Stimulated activated CD4-positive, alpha-beta T cell treated with anti-CD3 and anti-CD28 coated beads, TNF-alpha, amount 100 ng/mL, for 4 hours (primary cell): ENCODE measurements around the gene SCYGR6.
"Not testable (repeated sequence)": the region's sequence is repeated elsewhere in the genome, so short reads cannot be mapped to it uniquely, and the experiment has no call there.

Source experiments
- DNase-seq, 3 experiments: peaks; one replicate each; pipeline ENCODE4 v3.0.0-alpha.2; 2020; ENCODE audit warnings: low read depth in 3 of 3

The SCYGR6 gene, protein sequence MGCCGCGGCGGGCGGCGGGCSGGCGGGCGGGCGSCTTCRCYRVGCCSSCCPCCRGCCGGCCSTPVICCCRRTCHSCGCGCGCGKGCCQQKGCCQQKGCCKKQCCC

DNA sequence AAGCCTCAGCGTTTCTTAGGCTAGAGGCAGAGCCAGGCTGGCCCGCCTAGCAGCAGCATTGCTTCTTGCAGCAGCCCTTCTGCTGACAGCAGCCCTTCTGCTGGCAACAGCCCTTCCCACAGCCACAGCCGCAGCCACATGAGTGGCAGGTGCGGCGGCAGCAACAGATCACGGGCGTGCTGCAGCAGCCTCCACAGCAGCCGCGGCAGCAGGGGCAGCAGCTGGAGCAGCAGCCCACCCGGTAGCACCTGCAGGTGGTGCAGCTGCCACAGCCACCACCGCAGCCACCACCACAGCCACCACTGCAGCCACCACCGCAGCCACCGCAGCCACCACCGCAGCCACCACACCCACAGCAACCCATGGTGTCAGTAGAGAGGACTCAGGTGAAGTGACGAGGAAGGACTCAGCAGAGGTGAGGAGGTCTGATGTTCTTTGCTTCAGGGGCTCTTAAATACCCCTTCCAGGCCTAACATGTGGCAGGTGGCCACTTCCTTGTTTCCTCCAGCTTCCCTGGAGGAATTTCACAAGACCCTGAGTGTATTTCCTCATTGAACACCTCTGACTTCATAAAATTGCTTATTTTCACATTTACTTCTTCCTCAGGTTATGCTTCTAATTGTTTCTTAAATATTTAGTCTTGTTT is at the start of gene SCYGR6:
Gene SCYGR6, minus strand, starts transcription at position 364 of the 646 bp plus-strand sequence. Its CDS starts 0 bp downstream, at position 364.
- no peak for DNase-seq

DNA sequence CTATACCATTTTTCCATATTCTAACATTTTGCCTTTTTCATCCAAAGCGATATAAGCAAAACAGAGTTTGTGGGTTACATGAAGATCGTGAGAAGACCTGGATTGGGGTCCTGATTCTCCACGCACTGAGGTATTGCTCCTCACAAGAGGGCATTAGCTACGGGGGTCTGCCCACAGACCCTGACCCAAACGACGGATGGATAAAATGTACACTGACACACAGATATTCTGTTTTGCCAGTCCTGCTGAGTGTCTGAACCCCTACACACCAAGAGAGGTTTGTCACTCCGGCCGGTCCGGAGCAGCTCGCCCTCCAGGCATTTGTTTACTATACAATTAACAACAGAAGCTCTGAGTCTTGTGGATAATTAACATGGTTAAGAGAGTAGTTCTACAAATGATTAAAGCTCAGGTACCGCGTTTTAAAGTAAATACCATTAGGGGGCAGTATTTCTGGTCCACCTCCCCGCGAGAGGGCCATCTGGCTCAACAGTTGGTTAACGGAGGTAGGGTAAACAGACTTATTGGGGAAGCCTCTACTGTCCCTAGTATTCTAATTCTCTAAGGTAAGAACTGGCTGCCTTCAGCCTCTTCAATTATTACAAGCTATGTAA is 49.6 kb upstream of the SCYGR6 start:
- DNase-seq = no peak

DNA sequence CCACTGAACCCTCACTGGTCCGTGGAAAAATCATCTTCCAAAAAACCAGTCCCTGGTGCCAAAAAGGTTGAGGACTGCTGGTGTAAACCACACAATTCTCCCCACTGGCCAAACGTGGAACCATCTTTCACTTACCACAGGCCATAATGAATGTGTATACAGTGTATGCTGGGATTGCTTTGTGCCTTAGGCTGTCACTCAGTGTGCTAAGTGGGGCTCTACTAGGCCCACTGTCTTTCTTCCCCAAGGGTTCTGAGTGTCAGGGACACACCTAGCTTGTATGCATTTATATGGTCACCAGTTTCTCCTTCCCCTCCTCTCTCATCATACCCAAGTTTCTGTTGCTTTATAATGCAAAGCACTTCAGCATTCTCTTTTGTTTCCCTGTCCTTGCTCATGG is 48.4 kb upstream of the SCYGR6 start:
- no peak for DNase-seq

DNA sequence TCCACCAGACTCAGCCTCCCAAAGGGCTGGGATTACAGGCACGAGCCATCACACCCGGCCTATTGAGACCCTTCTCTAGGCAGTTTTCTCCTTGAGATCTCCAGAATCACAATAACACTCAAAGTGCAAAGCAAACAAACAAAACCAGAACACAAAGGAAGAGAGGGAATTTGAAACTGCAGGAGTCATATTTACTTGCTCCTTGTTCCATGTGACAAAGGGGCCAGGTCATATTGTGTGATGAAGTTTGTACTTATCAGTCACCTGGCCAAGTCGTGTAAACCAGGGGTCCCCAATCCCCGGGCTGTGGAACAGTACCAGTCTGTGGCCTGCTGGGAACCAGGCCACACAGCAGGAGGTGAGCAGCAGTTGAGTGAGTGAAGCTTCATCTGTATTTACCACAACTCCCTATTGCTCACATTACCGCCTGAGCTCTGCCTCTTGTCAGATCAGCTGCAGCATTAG is 47.7 kb upstream of the SCYGR6 start:
- no peak for DNase-seq

DNA sequence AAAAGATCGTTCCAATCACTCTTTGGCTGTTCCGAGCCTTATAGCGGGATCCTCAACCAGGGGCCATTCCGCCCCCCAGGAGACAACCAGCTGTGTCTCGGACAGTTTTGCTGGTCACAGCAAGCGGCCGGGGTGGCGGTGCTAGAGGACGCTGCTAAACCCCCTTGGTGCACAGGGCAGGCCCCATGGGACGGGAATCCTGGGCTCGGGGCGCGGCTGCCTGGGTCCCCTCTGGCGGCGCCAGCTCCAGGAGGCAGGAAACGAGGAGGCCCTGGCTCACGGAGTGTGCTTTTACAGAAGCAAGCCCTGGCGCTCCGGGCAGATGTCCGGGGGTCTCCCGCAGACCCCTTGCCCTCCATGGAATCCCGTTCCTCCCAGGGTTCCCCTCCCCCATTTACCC is 43.3 kb upstream of the SCYGR6 start:
- DNase-seq = no peak

DNA sequence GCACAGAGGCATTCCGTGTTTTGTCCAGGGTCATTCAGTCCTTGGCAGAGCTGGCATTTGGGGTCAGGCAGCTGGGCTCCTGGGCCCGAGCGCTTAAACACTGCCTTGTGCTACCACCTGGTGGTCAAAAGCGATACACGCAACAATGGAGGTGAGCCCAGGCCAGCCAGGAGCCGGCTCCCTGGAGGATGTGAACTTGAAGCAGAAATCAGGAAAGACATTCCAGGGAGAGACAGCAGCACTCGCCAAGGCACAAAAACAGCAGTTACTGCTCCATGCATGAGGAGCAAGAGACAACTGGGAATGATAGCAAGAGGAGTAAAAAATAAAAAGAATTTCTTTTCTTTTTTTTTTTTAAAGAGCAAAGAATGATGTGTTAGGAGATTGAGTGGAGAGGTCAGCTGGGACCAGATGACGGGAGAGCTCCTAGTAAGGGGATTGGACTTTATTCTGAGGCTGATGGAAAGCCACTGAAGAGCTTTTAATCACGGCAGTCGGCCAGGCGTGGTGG is 41.9 kb upstream of the SCYGR6 start:
- peak; percentile 32 to 42 (median 37) for DNase-seq

DNA sequence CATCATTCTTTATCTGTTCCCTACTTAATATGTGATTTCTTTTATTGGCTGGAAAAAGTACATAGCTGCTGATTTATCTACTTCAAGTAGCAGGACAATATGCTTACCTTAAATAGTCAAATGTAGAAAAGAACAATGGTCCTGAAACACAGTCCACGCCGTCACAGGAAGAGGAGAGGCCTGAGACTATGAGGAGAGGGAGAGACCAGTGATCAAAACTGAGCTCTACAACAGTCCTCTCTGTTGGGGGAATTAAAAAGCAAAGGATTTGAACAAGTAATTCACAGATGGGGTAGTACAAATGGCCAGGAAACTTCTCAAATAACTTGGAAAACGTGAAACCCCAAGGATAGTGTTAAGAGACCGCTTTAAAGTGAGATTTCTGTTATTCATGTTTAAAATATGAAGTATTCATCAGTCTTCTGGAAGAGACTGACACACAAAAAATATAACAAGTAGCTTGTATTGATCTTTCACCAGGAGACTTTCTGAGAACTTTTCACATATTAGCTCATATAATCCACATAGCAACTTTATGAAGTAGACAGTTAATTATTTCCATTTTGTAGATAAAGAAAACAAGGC is 41.3 kb upstream of the SCYGR6 start:
- no peak for DNase-seq

DNA sequence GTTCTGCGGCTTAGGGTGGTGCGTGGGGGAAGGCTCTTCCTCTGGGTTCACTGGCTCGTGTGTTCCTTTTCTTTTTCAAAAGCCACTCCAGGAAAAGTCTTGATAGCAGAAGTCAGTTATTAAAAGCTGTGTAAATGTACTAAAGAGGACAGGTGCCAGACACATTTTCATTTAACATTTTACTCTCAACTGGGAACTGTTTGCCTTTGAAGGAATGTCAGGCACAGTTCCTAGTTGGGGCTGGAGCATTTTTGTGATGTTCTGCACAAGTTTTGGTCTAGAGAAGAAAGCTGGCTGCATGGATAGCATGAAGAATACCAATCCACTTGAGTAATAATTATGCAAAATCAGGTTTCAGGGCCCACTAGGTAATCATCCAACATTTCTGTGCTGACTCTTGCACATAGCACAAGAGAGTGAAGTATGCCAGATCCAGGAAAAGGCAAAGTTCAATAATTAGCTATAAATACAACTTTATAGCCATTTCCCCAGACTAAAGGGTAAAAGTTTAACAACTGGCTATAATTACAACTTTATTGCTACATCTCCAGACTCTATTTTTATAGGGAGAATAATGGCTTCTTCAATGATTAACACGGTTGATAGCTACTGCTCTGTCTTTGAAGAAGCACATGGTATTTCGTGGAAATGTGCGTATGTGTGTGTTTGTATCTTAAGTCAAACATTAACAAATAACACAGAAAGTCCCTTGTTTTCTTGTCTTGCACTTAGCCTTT is 37.4 kb upstream of the SCYGR6 start:
- no peak for DNase-seq

DNA sequence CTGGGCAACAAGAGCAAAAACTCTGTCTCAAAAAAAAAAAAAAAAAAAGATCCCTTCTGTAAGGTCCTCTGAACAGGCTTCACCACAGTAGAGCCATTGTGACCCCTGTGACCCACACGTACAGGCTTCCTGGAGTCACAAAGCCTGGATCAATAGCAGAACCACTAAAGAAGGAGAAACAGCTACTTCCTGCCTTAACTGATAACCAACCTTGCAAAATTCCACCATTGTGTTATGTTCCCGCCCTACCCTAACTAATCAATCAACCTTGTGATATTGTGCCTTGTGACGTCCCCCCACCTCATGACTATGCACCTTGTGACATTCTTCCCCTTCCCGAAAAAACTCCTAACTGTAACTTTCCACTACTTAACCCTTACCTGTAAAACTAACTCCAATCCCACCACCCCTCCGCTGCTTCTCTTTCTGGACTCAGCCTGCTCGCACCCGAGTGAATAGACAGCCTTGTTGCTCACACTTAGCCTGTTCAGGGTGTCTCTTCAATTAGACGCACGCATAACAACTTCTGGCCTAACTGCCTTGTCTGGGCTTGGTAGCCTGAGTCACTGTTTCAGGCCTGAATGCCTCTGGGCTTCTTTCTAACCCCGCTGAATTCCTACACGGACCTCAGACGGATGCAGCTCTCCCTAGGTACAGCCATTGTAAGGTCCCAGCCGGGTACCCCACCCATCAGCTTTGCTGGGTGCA is 35.0 kb upstream of the SCYGR6 start:
- DNase-seq = no peak

DNA sequence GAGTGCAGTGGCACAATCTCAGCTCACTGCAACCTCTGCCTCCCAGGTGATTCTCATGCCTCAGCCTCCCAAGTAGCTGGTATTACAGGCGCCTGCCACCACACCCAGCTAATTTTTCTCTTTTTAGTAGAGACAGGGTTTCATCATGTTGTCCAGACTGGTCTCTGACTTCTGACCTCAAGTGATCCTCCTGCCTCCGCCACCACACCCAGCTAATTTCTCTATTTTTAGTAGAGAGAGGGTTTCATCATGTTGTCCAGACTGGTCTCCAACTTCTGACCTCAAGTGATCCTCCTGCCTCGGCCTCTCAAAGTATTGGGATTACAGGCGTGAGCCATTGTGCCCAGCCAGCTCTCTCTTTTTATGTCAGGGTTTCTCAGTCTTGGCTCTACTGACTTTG is 31.7 kb upstream of the SCYGR6 start:
- not testable (repeated sequence) for DNase-seq

DNA sequence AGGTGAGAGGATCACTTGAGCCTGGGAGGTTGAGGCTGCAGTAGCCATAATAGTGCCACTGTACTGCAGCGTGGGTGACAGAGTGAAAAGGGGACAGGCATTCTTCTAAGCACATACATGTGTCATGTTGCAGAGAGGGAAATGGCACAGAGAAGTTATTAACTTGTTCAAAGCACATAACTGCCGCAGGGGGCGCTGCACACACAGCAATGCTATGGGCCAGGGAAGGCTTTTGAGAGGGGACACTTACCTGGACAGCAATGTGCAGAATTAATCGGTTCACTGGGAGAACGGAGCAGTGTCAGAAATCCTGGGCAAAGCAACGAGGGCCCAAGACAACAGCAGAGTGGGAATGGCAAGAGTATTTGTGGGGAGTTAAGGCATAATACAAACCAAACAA is 23.5 kb upstream of the SCYGR6 start:
- no peak for DNase-seq

DNA sequence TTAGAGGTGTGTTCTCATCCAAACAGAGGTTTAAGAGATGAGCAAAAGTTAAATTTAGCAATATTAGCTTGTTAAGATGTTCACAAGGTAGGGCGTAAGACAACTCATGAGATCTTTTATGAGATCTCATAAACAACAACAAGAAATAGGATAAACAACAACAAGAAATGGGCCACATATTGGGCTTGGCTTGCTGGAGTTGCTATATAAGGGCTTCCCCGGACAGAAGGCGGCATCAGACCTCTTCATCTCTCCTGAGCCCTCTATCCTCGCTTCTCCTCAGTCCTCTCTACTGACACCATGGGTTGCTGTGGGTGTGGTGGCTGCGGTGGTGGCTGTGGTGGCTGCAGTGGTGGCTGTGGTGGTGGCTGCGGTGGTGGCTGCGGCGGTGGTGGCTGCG is 21.0 kb upstream of the SCYGR6 start, which contains the start of gene SCYGR8:
Gene SCYGR8, plus strand, starts transcription at position 301 of the 400 bp plus-strand sequence. Its CDS starts 0 bp downstream, at position 301.
- DNase-seq = no peak

DNA sequence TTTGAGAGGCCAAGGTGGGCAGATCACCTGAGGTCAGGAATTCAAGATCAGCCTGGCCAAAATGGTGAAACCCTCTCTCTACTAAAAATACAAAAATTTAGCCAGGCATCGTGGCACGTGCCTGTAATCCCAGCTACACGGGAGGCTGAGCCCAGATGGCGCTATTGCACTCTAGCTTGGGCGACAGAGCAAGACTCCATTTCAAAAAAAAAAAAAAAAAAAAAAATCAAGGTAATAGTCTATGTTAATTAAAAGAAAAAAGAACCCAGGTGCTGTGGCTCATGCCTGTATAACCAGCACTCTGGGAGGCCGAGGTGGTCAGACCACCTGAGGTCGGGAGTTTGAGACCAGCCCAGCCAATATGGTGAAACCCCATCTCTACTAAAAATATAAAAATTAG is 16.1 kb upstream of the SCYGR6 start:
- not testable (repeated sequence) for DNase-seq

DNA sequence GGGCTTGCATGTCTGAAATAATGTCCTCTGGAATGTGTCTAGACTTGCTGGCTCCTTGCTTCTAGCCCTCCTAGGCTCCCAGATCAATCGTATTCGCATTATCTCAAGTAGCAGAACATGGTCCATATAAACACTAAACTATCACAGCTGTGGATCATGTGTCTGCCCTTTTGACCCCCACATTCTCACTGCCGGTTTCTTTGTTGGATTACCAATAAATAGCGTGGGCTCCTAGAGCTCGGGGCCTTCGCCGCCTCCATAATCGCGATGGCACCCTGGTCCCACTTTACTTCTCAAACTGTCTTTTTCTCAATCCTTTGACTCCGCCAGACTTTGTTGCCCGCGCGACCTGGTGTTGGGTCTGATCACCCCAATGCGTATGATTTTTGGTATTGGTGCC is 14.8 kb upstream of the SCYGR6 start:
- DNase-seq = no peak

DNA sequence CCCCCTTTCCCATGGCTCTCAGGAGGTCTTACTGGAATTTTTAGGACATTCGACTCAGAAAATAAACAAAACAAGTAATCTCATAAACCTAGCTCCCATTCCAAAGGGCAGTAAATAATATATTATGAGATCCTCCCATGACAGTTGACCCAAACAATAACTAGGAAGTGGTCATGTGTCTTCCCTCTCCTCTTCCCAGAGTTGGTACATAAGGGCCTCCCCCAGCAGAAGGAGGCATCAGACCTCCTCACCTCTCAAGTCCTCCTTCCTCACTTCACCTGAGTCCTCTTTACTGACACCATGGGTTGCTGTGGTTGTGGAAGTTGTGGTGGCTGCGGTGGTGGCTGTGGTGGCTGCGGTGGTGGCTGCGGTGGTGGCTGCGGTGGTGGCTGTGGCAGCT is 3.5 kb upstream of the SCYGR6 start, which contains the start of gene SCYGR7:
Gene SCYGR7, plus strand, starts transcription at position 301 of the 400 bp plus-strand sequence. Its CDS starts 0 bp downstream, at position 301.
- no peak for DNase-seq

DNA sequence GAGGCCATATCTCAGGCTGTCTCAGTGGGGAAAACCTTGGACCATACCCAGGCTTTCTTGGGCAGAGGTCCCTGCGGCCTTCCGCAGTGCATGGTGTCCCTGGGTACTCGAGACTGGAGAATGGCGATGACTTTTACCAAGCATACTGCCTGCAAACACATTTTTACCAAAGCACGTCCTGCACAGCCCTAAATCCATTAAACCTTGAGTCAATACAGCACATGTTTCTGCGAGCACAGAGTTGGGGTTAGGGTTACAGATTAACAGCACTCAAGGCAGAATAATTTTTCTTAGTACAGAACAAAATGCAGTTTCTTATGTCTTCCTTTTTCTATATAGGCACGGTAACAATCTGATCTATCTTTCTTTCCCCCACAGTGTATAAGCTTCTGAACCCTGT is 1.7 kb downstream of the SCYGR6 start:
- not testable (repeated sequence) for DNase-seq

DNA sequence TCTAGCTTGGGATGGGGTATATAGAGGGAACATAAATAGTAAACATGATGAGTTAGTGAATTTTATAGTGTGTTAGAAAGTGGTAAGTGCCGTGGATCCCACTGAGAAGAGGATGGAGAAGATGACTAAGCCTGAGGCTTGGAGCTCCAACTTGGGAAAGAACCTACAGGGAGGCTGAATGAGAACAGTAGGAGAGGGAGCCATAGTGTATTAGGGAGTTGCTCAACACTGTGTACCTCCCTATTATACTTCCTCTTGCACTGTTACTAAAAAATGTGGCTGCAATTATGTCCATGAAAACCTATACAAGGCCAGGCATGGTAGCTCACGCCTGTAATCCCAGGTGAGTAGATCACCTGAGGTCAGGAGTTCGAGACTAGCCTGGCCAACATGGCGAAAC is 3.9 kb downstream of the SCYGR6 start:
- no peak for DNase-seq

DNA sequence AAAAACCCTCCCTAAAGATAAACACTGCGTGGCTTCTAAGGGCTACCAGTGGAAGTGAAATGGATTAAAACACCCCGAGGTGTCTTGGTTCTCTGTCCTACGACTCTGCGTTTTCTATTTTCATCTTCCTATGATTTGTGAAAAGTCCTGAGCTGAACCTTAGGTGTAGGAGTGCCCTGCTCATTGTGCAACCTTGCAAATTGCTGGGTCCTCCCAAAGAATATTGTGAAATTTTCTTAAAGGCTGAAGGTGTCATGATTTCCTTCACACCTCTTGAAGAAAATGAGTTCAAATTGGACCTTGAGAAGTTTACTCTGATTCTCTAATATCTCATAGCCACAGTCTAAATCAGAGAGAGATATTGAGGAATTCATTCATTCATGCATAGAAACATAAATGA is 4.9 kb downstream of the SCYGR6 start:
- no peak for DNase-seq

DNA sequence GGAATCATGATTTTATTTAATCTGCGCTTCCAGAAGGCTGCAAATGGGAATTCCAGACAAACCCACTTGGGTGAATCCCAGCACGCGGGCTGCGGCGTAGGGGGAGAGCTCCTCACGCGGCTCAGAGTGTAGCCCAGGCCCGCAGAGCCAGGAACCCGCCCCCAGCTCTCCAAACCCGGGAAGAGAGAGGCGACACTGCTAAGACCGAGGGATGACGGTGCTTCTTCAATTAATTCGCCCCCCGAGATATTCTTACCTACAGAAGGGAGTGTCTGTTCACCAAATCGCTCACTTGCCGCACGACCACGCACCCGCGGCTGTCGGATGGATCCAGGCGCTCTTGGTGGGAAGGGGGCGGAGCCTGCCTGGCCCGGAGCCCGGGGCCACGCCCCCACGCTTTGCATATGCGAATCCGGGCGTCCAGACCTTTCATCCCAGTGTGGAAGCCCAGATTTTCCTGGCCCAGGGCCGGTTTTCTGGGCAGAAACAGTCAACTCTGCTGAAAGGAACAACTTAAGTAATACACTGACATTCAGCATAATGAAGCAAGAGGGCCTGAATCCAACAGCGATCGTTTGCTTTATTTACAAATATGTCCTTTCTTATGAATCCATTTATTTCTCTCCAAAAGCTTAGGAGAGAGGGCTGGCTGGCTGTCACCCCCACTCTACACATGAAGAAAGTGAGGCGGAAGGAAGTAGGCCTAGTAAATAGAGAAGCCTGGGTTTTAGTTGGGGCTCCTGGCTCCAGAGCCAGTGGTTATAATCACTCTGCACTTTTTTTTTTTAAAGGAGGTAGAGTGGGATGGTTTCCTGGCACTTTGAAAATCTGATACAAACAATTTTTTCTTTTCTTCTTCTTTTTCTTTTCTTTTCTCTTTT is 6.6 kb downstream of the SCYGR6 start, which contains the start of gene SLC19A3:
Gene SLC19A3, minus strand, starts transcription at position 342 of the 881 bp plus-strand sequence. CDS start 15,710 bp downstream, outside the sequence.
- no peak for DNase-seq

DNA sequence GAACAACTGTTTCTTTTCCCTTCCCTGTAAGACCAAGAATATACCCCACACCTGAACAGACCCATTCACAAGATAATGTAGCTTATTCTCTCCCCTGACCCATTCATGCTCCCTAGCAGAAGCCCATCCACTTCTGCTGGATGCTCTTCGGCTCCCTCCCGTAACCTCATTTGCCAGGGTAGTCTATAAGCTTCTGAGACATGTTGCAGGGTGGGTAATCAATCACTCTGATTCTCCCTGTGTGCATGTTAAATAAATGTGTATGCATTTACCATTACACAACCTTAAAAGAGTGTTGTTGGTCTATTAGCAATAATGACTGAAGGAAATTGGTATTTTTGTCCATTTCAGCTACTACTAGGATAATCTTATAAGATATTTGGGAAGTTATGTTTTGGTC is 8.1 kb downstream of the SCYGR6 start:
- no peak for DNase-seq
